Natural killer cell (primary cell): ENCODE results near the gene RAI14. TPM values are rescaled to one million over a fixed set of nuclear protein-coding genes. Genes with fewer than 3 reads are reported as not detected.

ENCODE experiments used
- ATAC-seq, 3 donors: fragments of 150-1000 bp in 2 of 3; fragments of 200-7000 bp in 1 of 3; cut with Tn5 transposase; 1 replicate in 1 of 3; 2 replicates in 2 of 3; pipeline ENCODE4 v1.10.0; 2021; ENCODE audit warnings: mild to moderate bottlenecking in 2 of 3, moderate library complexity in 2 of 3
- DNase-seq, 2 donors: peaks; one replicate each; pipeline versions ENCODE4 v3.0.0 to v3.0.0-alpha.2; 2013 to 2021; ENCODE audit warnings: mixed read lengths in 1 of 2
- H3K27ac ChIP-seq: one replicate; pipeline ENCODE4 v1.5.1; 2013; ENCODE audit warnings: mild to moderate bottlenecking, low read length
- H3K27me3 ChIP-seq: one replicate; pipeline ENCODE4 v1.6.1; 2013; ENCODE audit warnings: low read length; ENCODE audit not compliant: control insufficient read depth, insufficient read depth
- H3K36me3 ChIP-seq: one replicate; pipeline ENCODE4 v1.6.1; 2013; ENCODE audit warnings: low read length; ENCODE audit not compliant: control insufficient read depth, insufficient read depth
- H3K4me1 ChIP-seq: one replicate; pipeline ENCODE4 v1.6.1; 2013; ENCODE audit warnings: low read length; ENCODE audit not compliant: control insufficient read depth, insufficient read depth
- H3K4me3 ChIP-seq: one replicate; pipeline ENCODE4 v1.5.1; 2013; ENCODE audit warnings: low read length
- H3K9me3 ChIP-seq: one replicate; pipeline ENCODE4 v1.6.1; 2013; ENCODE audit warnings: low read length; ENCODE audit not compliant: control insufficient read depth, insufficient read depth
- H3K27ac Mint-ChIP-seq, 2 donors: one replicate each; pipeline ENCODE4 v1.8.0; 2022; ENCODE audit warnings: mild to moderate bottlenecking in 2 of 2, mixed read lengths in 2 of 2, moderate library complexity in 1 of 2
- H3K27me3 Mint-ChIP-seq, 2 donors: one replicate each; pipeline ENCODE4 v1.8.0; 2022; ENCODE audit warnings: low read depth in 2 of 2, mixed read lengths in 2 of 2
- H3K36me3 Mint-ChIP-seq: one replicate; pipeline ENCODE4 v1.8.0; 2022; ENCODE audit warnings: mixed read lengths
- H3K4me1 Mint-ChIP-seq, 2 donors: one replicate each; pipeline ENCODE4 v1.8.0; 2022; ENCODE audit warnings: mixed read lengths in 2 of 2
- H3K4me3 Mint-ChIP-seq: one replicate; pipeline ENCODE4 v1.8.0; 2022; ENCODE audit warnings: mild to moderate bottlenecking, moderate library complexity, mixed read lengths
- H3K9me3 Mint-ChIP-seq, 2 donors: one replicate each; pipeline ENCODE4 v1.8.0; 2022; ENCODE audit warnings: mixed read lengths in 2 of 2
- CTCF ChIP-seq: fragments of 200-600 bp; IDR thresholded peaks from one replicate; pipeline ENCODE4 v1.8.0; 2022; ENCODE audit warnings: antibody characterized with exemption
- WGBS: methylation state at CpG from one replicate; pipeline ENCODE4 v1.1.7; 2013; ENCODE audit warnings: missing lambda C conversion rate; ENCODE audit not compliant: insufficient coverage; 5-methylcytosine and 5-hydroxymethylcytosine counted together
- intact Hi-C: fragments of 100-400 bp; cut with micrococcal nuclease; formaldehyde crosslinking; loops from one replicate; pipeline ENCODE4 v1.14.2; 2022
- total RNA-seq, 4 donors: library from RNA; stranded (reverse); fragments of 120-200 nt in 1 of 4; gene quantifications; one replicate each; pipeline versions ENCODE4 v1.2.3 to v1.2.4, GENCODE V29; 2013 to 2022

The RAI14 gene
- total RNA-seq, 3 donors from 2014 or later (not counting 1 experiment from before 2014, with no cell fraction given) = 0.40 to 2.9 (median 2.8) TPM

GRCh38 chr5:34857161-34857560 lies 201.0 kb downstream of the RAI14 start:
- no peak overlapping the region for H3K4me3 Mint-ChIP-seq
- Histone ChIP-seq H3K9me3 (no peaks in the 10 kb centered on the region), H3K27me3 (no peaks in the 10 kb centered on the region), H3K36me3 (no peaks in the 10 kb centered on the region), H3K4me3 (no peak overlapping the region), H3K4me1 (no peaks in the 10 kb centered on the region), H3K27ac (no peak overlapping the region)
- no peaks in the 10 kb centered on the region for H3K36me3 Mint-ChIP-seq
- no peak for TF ChIP-seq CTCF
- no peaks in the 10 kb centered on the region for H3K4me1 Mint-ChIP-seq
- DNase-seq (no peak), ATAC-seq (no peak)
- H3K27me3 Mint-ChIP-seq = peaks cover 0 to 7% of the 10 kb centered on the region in 2 donors
- 86% methylated on average over 3 of the region's 3 CpGs for WGBS
- H3K27ac Mint-ChIP-seq = no peak overlapping the region
- intact Hi-C loops = no loop called here
- H3K9me3 Mint-ChIP-seq = no peaks in the 10 kb centered on the region

- Histone ChIP-seq H3K9me3 (no peaks in the 10 kb centered on the region), H3K27ac (no peak overlapping the region), H3K4me3 (no peak overlapping the region), H3K27me3 (no peaks in the 10 kb centered on the region), H3K36me3 (no peaks in the 10 kb centered on the region), H3K4me1 (no peaks in the 10 kb centered on the region)
- no peak for TF ChIP-seq CTCF
- H3K4me3 Mint-ChIP-seq = no peak overlapping the region
- H3K4me1 Mint-ChIP-seq = no peaks in the 10 kb centered on the region
- DNase-seq (no peak), ATAC-seq (no peak)
- H3K27me3 Mint-ChIP-seq = peaks cover 0 to 3% of the 10 kb centered on the region in 2 donors
- no peaks in the 10 kb centered on the region for H3K9me3 Mint-ChIP-seq
- H3K27ac Mint-ChIP-seq = no peak overlapping the region
- WGBS = no CpG with 5 or more reads among the region's 1 CpG
- intact Hi-C loops = no loop called here
- H3K36me3 Mint-ChIP-seq = no peaks in the 10 kb centered on the region
Observed at GRCh38 chr5:34857894-34858293, 201.8 kb downstream of the RAI14 start.

- Histone ChIP-seq H3K9me3 (no peaks in the 10 kb centered on the region), H3K27ac (no peak overlapping the region), H3K36me3 (no peaks in the 10 kb centered on the region), H3K4me1 (no peaks in the 10 kb centered on the region), H3K27me3 (no peaks in the 10 kb centered on the region), H3K4me3 (no peak overlapping the region)
- H3K36me3 Mint-ChIP-seq = no peaks in the 10 kb centered on the region
- peaks cover 0 to 3% of the 10 kb centered on the region in 2 donors for H3K27me3 Mint-ChIP-seq
- H3K4me1 Mint-ChIP-seq = no peaks in the 10 kb centered on the region
- DNase-seq (no peak), ATAC-seq (no peak)
- no peak overlapping the region for H3K27ac Mint-ChIP-seq
- no peak overlapping the region for H3K4me3 Mint-ChIP-seq
- TF ChIP-seq CTCF = no peak
- WGBS = 80% methylated on average over 2 of the region's 2 CpGs
- no peaks in the 10 kb centered on the region for H3K9me3 Mint-ChIP-seq
- intact Hi-C loops = no loop called here
Observed at GRCh38 chr5:34858790-34859189, 202.7 kb downstream of the RAI14 start.

- Histone ChIP-seq H3K9me3 (no peaks in the 10 kb centered on the region), H3K4me1 (no peaks in the 10 kb centered on the region), H3K27ac (no peak overlapping the region), H3K27me3 (no peaks in the 10 kb centered on the region), H3K4me3 (no peak overlapping the region), H3K36me3 (no peaks in the 10 kb centered on the region)
- peaks cover 0 to 3% of the 10 kb centered on the region in 2 donors for H3K27me3 Mint-ChIP-seq
- no peak for ATAC-seq
- TF ChIP-seq CTCF = no peak
- no peak overlapping the region for H3K4me3 Mint-ChIP-seq
- H3K36me3 Mint-ChIP-seq = no peaks in the 10 kb centered on the region
- H3K9me3 Mint-ChIP-seq = no peaks in the 10 kb centered on the region
- intact Hi-C loops = no loop called here
- H3K4me1 Mint-ChIP-seq = no peaks in the 10 kb centered on the region
- H3K27ac Mint-ChIP-seq = no peak overlapping the region
- WGBS = 84% methylated on average over 4 of the region's 5 CpGs
- DNase-seq = no peak
Observed at GRCh38 chr5:34859253-34859652, 203.1 kb downstream of the RAI14 start.
